Lower lobe of right lung (tissue), 2 donors: ENCODE measurements around the gene MICAL3. TPM values are rescaled to one million over a fixed set of nuclear protein-coding genes. Genes with fewer than 3 reads are reported as not detected.

ENCODE experiments used
- ATAC-seq, 2 donors: fragments of 200-7000 bp; cut with Tn5 transposase; one replicate each; pipeline ENCODE4 v1.9.1; 2020 to 2022; ENCODE audit warnings: mild to moderate bottlenecking in 2 of 2, moderate library complexity in 2 of 2
- DNase-seq: peaks from one replicate; pipeline ENCODE4 v3.0.0-alpha.2; 2020
- H3K27ac ChIP-seq: fragments of 200-600 bp; one replicate; pipeline ENCODE4 v1.8.0; 2022
- H3K27me3 ChIP-seq: fragments of 200-600 bp; one replicate; pipeline ENCODE4 v1.8.0; 2022; ENCODE audit warnings: low read depth
- H3K36me3 ChIP-seq: fragments of 200-600 bp; one replicate; pipeline ENCODE4 v1.8.0; 2022; ENCODE audit warnings: mild to moderate bottlenecking
- H3K4me1 ChIP-seq: fragments of 200-600 bp; one replicate; pipeline ENCODE4 v1.8.0; 2022
- H3K4me3 ChIP-seq: fragments of 200-600 bp; one replicate; pipeline ENCODE4 v1.8.0; 2022; ENCODE audit warnings: mild to moderate bottlenecking
- H3K9me3 ChIP-seq: fragments of 200-600 bp; one replicate; pipeline ENCODE4 v1.8.0; 2022
- CTCF ChIP-seq: fragments of 200-600 bp; IDR thresholded peaks from one replicate; pipeline ENCODE4 v1.8.0; 2022; ENCODE audit warnings: antibody characterized with exemption, mild to moderate bottlenecking
- intact Hi-C: fragments of 100-400 bp; cut with DNase I; formaldehyde crosslinking; loops from one replicate; pipeline ENCODE4 v1.11.0; 2022
- total RNA-seq: library from RNA; stranded (reverse); fragmentation: NEBNext Ultra II Directional; extraction: Animal tissue kit (Norgen Biotek cat#: 25700); gene quantifications from one replicate; pipeline ENCODE4 v1.2.1, GENCODE V29; 2021
- donor health status: DM: no; HTN: yes; CAD: no; lungs with severe emphysema.

The MICAL3 gene
- total RNA-seq, 1 donor from 2014 or later: 23.5 TPM

- intact Hi-C loops: no loop called here
- no peak overlapping the region for H3K4me3 ChIP-seq
- DNase-seq: no peak
Measured at GRCh38 chr22:17789379-17790200, 234.8 kb downstream of the MICAL3 start.

DNA sequence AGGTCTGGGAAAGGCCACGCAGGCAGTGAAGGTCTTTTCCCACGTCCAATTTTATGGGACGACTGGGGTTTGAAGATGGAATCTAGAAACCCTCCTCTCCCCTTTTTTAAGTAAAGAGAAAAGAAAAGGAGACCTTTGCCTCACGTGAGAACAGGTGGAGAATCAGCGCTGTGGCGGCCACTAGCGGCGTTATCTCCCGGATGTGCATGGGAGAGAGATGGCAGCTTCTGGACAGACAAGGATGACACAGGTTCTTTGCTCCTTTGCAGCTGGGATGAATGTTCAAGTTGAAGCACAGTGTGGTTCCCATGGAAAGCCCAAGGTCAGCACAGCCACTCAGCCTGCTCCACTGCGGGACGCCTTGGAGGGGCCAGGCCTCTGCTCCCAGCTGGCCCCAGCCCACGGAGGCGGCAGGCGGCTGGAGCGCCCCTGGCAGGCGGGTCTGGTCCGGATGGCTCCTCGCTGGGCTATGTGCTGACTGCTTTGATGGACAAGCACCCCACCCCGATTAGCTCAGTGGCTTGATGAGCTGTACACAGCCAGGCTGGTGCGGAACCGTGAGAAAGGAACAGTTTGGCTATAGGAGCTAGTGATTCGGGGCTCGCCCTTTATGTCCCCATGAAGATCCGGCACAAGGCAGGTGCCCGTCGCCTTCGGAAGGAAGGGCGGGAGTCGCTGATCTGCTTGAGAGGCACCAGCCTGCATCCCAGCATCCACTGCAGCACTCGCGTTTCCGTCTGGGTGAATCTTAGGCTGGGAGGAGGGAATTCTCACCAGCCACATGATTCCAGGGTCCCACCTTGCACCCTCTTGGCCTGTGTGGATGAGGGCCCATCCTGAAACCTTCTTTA, 235.6 kb downstream of the MICAL3 start:
- no peak overlapping the region for H3K27ac ChIP-seq
- no peak overlapping the region for H3K4me3 ChIP-seq
- no peak for TF ChIP-seq CTCF
- intact Hi-C loops: no loop called here
- DNase-seq (no peak), ATAC-seq (no peak)
- peaks cover 10% of the 10 kb centered on the region for H3K4me1 ChIP-seq
- no peaks in the 10 kb centered on the region for H3K27me3 ChIP-seq
- no peaks in the 10 kb centered on the region for H3K9me3 ChIP-seq
- H3K36me3 ChIP-seq: peaks cover 19% of the 10 kb centered on the region

More at GRCh38 chr22:17789379-17790200, 234.8 kb downstream of the MICAL3 start:
- no peak for TF ChIP-seq CTCF
- H3K27ac ChIP-seq: no peak overlapping the region
- no peaks in the 10 kb centered on the region for H3K9me3 ChIP-seq
- no peaks in the 10 kb centered on the region for H3K27me3 ChIP-seq
- H3K4me1 ChIP-seq: peaks cover 10% of the 10 kb centered on the region
- no peak for ATAC-seq
- peaks cover 19% of the 10 kb centered on the region for H3K36me3 ChIP-seq

DNA sequence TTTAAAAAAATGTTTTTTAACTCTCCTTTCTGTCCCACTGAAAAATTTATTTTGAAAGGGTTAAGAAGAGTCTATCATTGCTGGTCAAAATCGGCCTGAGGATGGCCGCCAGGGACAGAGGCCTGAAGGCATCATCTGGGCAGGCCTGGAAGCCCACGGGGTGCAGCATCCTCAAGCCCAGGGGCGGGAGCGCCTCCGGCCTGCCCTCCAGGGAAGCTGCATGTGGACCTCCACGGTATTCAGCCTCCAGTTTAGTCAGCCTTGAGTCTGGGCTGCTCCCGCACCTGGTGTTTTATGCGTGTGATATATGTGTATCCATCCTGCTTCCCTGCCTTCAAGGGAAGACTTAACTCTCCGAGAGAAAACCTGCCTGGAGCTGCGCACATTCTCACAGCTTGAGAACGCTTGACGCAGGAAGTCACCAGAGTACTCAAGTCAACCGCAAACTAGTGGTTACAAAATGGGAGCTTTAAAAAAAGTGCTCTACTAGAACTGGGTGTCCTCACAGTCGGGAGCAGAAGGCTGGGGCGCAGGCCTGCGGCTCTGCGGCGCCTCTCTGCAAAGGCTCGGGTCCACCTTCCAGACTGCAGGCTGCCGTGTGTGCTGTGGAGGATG, 236.5 kb downstream of the MICAL3 start:
- Histone ChIP-seq H3K4me3 (no peak overlapping the region), H3K9me3 (no peaks in the 10 kb centered on the region), H3K27me3 (no peaks in the 10 kb centered on the region), H3K36me3 (peaks cover 19% of the 10 kb centered on the region), H3K4me1 (peaks cover 10% of the 10 kb centered on the region), H3K27ac (peak overlapping the region; percentile 75)
- ATAC-seq: no peak
- intact Hi-C loops: no loop called here
- no peak for TF ChIP-seq CTCF
- no peak for DNase-seq

- peak overlapping the region; percentile 75 for H3K27ac ChIP-seq
- peaks cover 19% of the 10 kb centered on the region for H3K36me3 ChIP-seq
- H3K4me3 ChIP-seq: no peak overlapping the region
- no peak for TF ChIP-seq CTCF
- no peaks in the 10 kb centered on the region for H3K27me3 ChIP-seq
- ATAC-seq (no peak), DNase-seq (no peak)
- intact Hi-C loops: no loop called here
- peaks cover 10% of the 10 kb centered on the region for H3K4me1 ChIP-seq
- no peaks in the 10 kb centered on the region for H3K9me3 ChIP-seq
Measured at GRCh38 chr22:17787241-17787640, 237.1 kb downstream of the MICAL3 start.

DNA sequence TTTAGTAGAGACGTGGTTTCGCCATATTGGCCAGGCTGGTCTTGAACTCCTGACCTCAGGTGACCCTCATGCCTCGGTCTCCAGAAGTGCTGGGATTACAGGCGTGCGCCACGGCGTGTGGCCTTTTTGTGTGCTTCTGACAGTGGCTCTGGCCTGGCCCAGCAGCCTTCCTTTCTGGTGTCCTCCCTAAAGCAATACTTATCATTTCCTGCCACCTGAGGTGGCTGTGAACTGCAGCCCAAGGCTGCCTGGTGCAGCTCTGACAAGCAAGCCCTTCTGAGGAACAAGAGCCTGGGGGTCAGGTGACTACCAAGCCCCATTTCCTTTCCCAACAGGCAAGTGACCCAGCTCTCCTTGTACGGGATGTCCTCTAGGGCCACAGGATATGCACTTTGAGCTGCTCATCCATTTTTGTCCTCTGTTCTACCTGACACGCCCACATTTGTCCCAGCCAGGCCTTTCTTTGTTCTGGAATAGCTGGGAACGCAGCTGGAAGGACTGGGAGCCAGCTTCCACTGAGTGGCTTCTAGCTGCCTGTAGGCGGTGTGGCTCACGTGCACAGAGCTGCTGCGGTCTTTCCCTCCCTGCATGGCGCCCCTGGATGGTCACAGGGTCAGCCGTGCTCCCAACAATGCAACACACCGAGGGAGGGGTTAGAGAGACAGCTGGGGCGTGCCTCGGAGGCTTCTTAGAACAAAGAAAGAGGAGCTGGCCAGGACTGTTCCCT, 237.8 kb downstream of the MICAL3 start:
- ATAC-seq (peak; percentile 35 to 45), DNase-seq (peak; percentile 54)
- peak; percentile 9 for TF ChIP-seq CTCF
- Histone ChIP-seq H3K4me3 (no peak overlapping the region), H3K27ac (peak overlapping the region; percentile 75), H3K27me3 (peaks cover 4% of the 10 kb centered on the region), H3K9me3 (no peaks in the 10 kb centered on the region), H3K4me1 (peaks cover 17% of the 10 kb centered on the region), H3K36me3 (peaks cover 19% of the 10 kb centered on the region)
- intact Hi-C loops: no loop called here
